PC-3 (cell line): ENCODE results near the gene MBD3. TPM values are rescaled to one million over a fixed set of nuclear protein-coding genes. Genes with fewer than 3 reads are reported as not detected.

ENCODE experiments used
- ATAC-seq: fragments of 200-7000 bp; cut with Tn5 transposase; 2 replicates; pipeline ENCODE4 v1.9.1; 2020; ENCODE audit warnings: mild to moderate bottlenecking, moderate library complexity
- BruUV-seq: library from RNA; stranded (reverse); fragments of 400-500 nt; replicated peaks from 2 replicates; lab custom pipeline; 2021; lab: Mats Ljungman, UMichigan
- CTCF ChIA-PET: fragments of 300-600 bp; sonication (Branson Sonifier 250); formaldehyde crosslinking; loops from one replicate; lab custom pipeline; 2022; ENCODE audit warnings: antibody characterized with exemption; lab: Charles Lee
- POLR2A ChIA-PET: fragments of 300-600 bp; sonication (Branson Sonifier 250); formaldehyde crosslinking; loops from one replicate; lab custom pipeline; 2022; ENCODE audit warnings: antibody characterized with exemption; ENCODE audit not compliant: unreplicated experiment; lab: Charles Lee
- DNase-seq: peaks from one replicate; pipeline ENCODE4 v3.0.0-alpha.2; 2015
- H2AFZ ChIP-seq: fragments of 300-600 bp; sonication (generic); 2 replicates; pipeline ENCODE4 v1.6.0; 2016; ENCODE audit warnings: antibody characterized with exemption, low read length
- H3F3A ChIP-seq: fragments of 300-600 bp; sonication (generic); one replicate; pipeline ENCODE4 v1.6.0; 2017; ENCODE audit warnings: antibody characterized with exemption, low read length, control low read depth, mild to moderate bottlenecking; ENCODE audit not compliant: unreplicated experiment
- H3K27ac ChIP-seq: fragments of 300-600 bp; sonication (generic); 2 replicates; pipeline ENCODE4 v1.5.1; 2016; ENCODE audit warnings: mild to moderate bottlenecking, low read length
- H3K27me3 ChIP-seq: fragments of 300-600 bp; sonication (generic); 2 replicates; pipeline ENCODE4 v1.6.1; 2016; ENCODE audit warnings: low read length, mixed read lengths
- H3K36me3 ChIP-seq: fragments of 300-600 bp; sonication (generic); 2 replicates; pipeline ENCODE4 v1.6.1; 2016; ENCODE audit warnings: low read depth, mixed run types, low read length, mixed read lengths
- H3K4me1 ChIP-seq: fragments of 300-600 bp; sonication (generic); 2 replicates; pipeline ENCODE4 v1.5.1; 2016; ENCODE audit warnings: low read length; ENCODE audit not compliant: insufficient read depth
- H3K4me2 ChIP-seq: fragments of 300-600 bp; sonication (generic); 2 replicates; pipeline ENCODE4 v1.6.0; 2016; ENCODE audit warnings: low read length
- H3K4me3 ChIP-seq: fragments of 300-600 bp; sonication (generic); 2 replicates; pipeline ENCODE4 v1.5.1; 2016; ENCODE audit warnings: mild to moderate bottlenecking, low read length, mixed read lengths
- H3K79me2 ChIP-seq: fragments of 300-600 bp; sonication (generic); 2 replicates; pipeline ENCODE4 v1.6.1; 2017; ENCODE audit warnings: low read length, mixed read lengths
- H3K9ac ChIP-seq: fragments of 300-600 bp; sonication (generic); 2 replicates; pipeline ENCODE4 v1.6.0; 2016; ENCODE audit warnings: mild to moderate bottlenecking, low read length
- H3K9me2 ChIP-seq: fragments of 300-600 bp; sonication (generic); replicated peaks from 2 replicates; pipeline ENCODE4 v1.6.1; 2016; ENCODE audit warnings: mixed run types, low read length, mixed read lengths
- H3K9me3 ChIP-seq: fragments of 300-600 bp; sonication (generic); 2 replicates; pipeline ENCODE4 v1.6.1; 2016; ENCODE audit warnings: low read length, mixed read lengths
- H4K20me1 ChIP-seq: fragments of 300-600 bp; sonication (generic); 2 replicates; pipeline ENCODE4 v1.6.1; 2016; ENCODE audit warnings: low read length, mixed read lengths
- CTCF ChIP-seq: fragments of 300-600 bp; sonication (generic); conservative IDR thresholded peaks from 2 replicates; pipeline ENCODE4 v1.5.1; 2017; ENCODE audit warnings: antibody characterized with exemption, low read depth, mild to moderate bottlenecking, low read length
- EZH2 ChIP-seq: fragments of 300-600 bp; sonication (generic); IDR thresholded peaks from one replicate; pipeline ENCODE4 v1.6.1; 2017; ENCODE audit warnings: antibody characterized with exemption, mild to moderate bottlenecking, low read length; ENCODE audit not compliant: unreplicated experiment
- EZH2phosphoT487 ChIP-seq: fragments of 300-600 bp; sonication (generic); IDR thresholded peaks from 2 replicates; pipeline ENCODE4 v1.6.1; 2018; ENCODE audit warnings: mild to moderate bottlenecking, antibody characterized with exemption, low read length, borderline replicate concordance
- intact Hi-C: fragments of 100-400 bp; cut with micrococcal nuclease; formaldehyde crosslinking; loops from 2 replicates; pipeline ENCODE4 v1.9.0; 2023
- total RNA-seq: library from RNA; depleted of rRNA; stranded (reverse); fragments of >200 nt; gene quantifications from 2 replicates; pipeline ENCODE4 v1.2.3, GENCODE V29; 2014

MBD3 gene
- total RNA-seq, 1 experiment from 2014 or later, result 131 TPM

DNA sequence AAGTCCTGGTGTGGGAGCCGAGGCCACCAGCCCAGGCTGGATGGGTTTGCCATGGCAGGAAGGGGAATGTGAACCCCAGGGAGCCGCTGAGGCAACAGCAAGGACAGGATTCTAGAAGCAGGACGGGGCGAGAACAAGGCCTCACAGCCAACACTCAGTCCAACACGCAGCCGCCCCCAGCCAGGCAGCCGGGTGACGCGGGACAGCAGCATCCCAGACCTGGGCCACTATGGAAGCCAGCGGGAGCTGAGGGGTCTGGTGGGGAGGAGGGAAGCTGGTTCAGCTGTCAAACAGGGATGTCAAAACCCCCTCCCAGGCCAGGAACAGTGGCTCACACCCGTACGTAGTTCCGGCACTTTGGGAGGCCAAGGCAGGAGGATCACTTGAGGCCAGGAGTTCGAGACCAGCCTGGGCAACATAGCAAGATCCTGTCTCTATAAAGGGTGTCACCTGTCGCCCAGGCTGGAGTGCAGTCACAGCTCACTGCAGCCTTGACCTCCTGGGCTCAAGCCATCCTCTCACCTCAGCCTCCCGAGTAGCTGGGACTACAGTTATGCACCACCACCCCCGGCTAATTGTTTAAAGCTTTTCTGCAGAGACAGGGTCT, 31.3 kb downstream of the MBD3 start:
- Histone ChIP-seq H3K4me2 (no peak overlapping the region), H3K4me3 (no peak overlapping the region), H3K9ac (no peak overlapping the region), H3K27ac (no peak overlapping the region), H2AFZ (no peak overlapping the region), H4K20me1 (no peaks in the 10 kb centered on the region; the same call in 1 of the 2 replicates), H3K9me2 (no peaks in the 10 kb centered on the region), H3K4me1 (no peaks in the 10 kb centered on the region), H3K79me2 (peaks cover 17% of the 10 kb centered on the region), H3K36me3 (no peaks in the 10 kb centered on the region), H3F3A (no peaks in the 10 kb centered on the region), H3K9me3 (no peaks in the 10 kb centered on the region), H3K27me3 (no peaks in the 10 kb centered on the region)
- POLR2A ChIA-PET, result no interaction called here
- ATAC-seq, result no peak
- DNase-seq, result no peak
- no TSS peak for BruUV-seq
- CTCF ChIA-PET, result no interaction called here
- TF ChIP-seq EZH2 (no peak), CTCF (no peak), EZH2phosphoT487 (no peak)
- intact Hi-C loops, result no loop called here

DNA sequence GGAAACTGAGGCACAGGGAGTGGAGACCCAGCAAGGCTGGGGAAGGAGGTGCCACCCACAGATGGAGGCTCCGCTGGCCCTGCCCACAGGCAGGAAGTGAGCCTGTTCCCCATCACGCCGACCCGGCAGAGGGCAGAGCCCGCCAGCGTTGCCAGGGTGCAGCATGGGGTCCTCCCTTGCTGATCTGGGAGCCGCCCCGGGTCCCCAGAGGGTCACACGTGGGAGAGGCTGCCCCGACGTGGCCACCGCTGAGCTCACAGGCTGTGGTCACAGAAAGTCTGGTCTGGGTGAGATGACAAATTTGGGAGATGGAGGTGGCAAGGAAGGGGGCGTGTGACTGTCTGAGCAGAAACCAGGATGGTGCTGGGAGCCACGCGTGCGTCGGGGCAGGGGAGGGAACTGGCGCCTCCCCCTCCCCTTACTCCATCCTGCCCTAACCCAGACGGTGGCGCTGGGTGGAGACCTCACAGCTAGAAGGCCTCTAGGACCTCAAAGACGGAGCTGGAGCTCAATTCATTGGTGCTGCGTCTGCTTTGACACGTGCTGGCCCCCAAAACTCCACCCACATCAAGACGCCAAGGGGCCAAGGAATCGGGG, 32.3 kb downstream of the MBD3 start:
- BruUV-seq, result no TSS peak
- intact Hi-C loops, result no loop called here
- CTCF ChIA-PET, result no interaction called here
- ATAC-seq, result no peak
- POLR2A ChIA-PET, result no interaction called here
- Histone ChIP-seq H3K27ac (no peak overlapping the region), H2AFZ (no peak overlapping the region), H4K20me1 (no peaks in the 10 kb centered on the region; the same call in 1 of the 2 replicates), H3K9me2 (no peaks in the 10 kb centered on the region), H3K4me1 (no peaks in the 10 kb centered on the region), H3K27me3 (no peaks in the 10 kb centered on the region), H3K9ac (no peak overlapping the region), H3F3A (no peaks in the 10 kb centered on the region), H3K36me3 (no peaks in the 10 kb centered on the region), H3K9me3 (no peaks in the 10 kb centered on the region), H3K4me2 (no peak overlapping the region), H3K79me2 (peaks cover 8% of the 10 kb centered on the region), H3K4me3 (no peak overlapping the region)
- DNase-seq, result no peak
- TF ChIP-seq CTCF (no peak), EZH2 (no peak), EZH2phosphoT487 (no peak)

DNA sequence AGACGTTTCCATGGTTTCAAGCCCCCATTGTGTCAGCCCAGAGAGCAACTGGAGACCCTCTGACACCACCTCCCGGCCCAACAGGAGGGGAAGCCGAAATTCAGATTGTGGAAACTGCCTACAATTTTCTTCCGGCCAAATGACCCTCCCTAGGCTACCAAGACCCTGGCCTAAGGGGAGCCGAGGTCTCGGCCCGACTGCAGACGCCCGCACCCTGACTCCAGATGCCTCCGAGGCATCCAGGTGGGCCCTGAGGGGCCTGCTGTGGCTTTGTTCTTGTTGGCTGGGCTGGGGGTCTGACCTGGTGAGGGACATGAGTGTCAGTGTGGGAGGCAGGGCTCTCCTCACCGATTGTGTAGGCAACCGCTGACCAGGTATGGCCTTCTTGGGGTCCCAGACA, 34.1 kb downstream of the MBD3 start:
- no peaks in the 10 kb centered on the region; the same call in 1 of the 2 replicates for H4K20me1 ChIP-seq
- ATAC-seq (no peak), DNase-seq (no peak)
- H2AFZ ChIP-seq, result no peak overlapping the region
- H3K36me3 ChIP-seq, result no peaks in the 10 kb centered on the region
- H3K9me3 ChIP-seq, result no peaks in the 10 kb centered on the region
- H3K9me2 ChIP-seq, result no peaks in the 10 kb centered on the region
- no peaks in the 10 kb centered on the region for H3K27me3 ChIP-seq
- H3F3A ChIP-seq, result no peaks in the 10 kb centered on the region
- H3K79me2 ChIP-seq, result no peaks in the 10 kb centered on the region
- no peak overlapping the region for H3K27ac ChIP-seq
- no peak overlapping the region for H3K4me3 ChIP-seq
- no peak for TF ChIP-seq CTCF
- TF ChIP-seq EZH2, result no peak
- no peak for TF ChIP-seq EZH2phosphoT487
- ChIA-PET POLR2A (interaction anchor here (0.6 kb wide), 1 partner anchor 286 kb away, joined by 3 read pairs; no protein-coding TSS in a partner anchor), CTCF (no interaction called here)
- intact Hi-C loops, result no loop called here
- no peaks in the 10 kb centered on the region for H3K4me1 ChIP-seq
- no peak overlapping the region for H3K9ac ChIP-seq
- BruUV-seq, result no TSS peak
- H3K4me2 ChIP-seq, result no peak overlapping the region
